A204.1 (cell line): ENCODE results near the gene SPATS2L.

Source experiments
- FAIRE-seq: peaks from 2 replicates; lab custom pipeline; 2012; peaks lifted over from hg19 to GRCh38; lab: Jason Lieb, UNC

The SPATS2L gene

DNA sequence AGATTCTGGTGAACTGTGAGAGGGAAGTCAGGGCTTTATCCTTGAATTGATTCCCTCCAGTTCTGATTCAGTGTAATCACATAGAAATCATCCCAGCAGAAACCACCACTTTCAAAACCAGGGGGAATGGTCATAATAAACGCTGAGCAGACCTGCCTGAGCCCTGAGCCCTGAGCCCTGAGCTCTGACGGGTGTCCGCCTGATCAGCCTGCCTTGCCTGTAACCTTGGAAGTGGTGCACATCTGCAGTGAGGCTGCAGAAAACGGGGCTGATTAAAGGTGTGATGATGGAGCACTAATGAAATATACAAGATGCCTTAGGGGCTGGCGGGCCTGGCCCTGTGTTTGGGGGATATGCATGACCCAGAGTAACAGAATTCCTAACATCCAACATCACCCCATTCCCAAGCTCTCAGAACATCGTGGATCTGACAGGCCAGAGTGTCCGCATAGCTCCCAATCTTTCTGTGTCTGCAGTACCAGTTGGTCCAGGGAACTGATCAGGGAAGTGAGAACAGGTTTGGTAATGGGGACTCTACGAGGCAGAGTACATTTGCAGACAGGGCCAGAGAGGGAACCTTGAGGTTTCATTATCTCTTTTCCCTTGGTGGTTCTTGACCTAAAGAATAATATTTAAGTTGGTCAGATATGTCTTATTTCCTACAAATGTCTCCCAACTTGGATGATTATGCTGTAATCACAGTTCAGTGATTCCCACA lies 165.6 kb downstream of the SPATS2L start:
- no peak for FAIRE-seq

DNA sequence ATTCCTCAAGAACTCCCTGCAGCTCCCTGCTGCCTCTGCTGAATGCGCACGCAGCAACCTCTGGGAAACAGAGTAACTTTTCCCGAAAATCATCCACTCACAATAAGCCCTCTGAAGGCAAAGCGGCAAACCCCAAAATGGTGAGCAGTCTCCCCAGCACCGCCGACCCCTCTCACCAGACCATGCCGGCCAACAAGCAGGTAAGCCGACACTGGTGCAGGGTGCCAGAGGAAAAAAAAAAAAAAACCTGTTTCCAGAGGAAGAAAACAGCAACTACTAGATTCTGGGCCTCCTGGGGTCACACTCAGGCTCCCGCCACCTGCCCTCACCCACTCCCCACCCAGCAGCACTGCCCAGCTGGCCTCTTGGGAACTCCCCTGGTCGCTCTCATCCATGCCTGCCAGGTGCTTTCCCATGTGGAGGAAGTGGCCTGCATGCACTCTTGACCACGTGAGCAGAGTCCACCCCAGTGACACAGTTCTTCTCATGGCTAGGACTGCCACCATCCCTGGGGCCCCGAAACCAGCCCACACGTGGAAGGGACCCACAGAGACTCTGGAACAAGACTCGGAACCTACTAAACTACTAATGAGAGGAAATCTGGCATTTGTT lies 166.5 kb downstream of the SPATS2L start:
- FAIRE-seq: no peak

DNA sequence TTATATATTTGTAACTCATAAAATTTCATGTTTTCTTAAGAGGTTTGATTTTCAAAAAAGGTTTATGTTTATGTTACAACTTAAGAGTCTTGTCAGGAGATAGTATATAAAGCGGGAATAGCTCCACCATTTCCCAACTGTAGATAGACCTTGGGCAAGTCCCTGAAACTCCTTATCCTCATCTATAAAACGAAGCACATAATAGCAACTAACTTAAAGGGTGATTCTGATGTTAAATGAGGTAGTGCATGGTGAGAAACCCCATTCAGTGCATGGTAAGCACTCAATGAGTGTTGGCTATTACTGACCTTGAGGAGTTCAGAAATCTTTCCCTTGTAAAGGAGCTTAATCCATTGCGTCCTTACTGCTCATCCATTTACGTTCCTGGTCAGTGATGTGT lies 169.3 kb downstream of the SPATS2L start:
- no peak for FAIRE-seq

DNA sequence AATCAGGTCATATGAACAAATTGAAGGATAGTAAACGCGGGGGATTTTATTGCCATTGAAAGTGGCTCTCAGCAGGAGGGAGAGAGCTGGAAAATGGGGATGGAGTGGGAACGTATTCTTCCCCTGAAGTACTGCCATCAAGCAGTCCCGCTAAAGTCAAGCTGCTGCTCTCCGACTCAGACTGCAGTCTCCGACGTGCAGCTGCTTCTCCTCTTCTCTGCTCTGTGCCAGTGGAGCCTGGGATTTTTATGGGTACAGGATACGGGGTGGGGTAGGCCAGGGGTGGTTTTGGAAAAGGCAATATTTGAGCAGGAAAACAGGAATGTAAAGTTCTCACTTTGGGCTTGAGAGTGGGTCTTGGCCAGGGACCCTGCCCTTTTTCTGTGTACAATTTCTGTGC lies 170.3 kb downstream of the SPATS2L start:
- no peak for FAIRE-seq

DNA sequence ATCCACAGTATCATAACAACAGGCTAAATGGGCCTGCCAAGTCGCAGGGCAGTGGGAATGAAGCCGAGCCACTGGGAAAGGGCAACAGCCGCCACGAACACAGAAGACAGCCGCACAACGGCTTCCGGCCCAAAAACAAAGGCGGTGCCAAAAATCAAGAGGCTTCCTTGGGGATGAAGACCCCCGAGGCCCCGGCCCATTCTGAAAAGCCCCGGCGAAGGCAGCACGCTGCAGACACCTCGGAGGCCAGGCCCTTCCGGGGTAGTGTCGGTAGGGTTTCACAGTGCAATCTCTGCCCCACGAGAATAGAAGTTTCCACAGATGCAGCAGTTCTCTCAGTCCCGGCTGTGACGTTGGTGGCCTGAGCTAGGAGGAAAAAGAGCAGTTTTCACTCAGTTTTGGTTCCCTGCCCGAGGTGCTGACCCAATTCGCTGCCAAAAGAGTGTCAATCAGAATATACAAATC lies 171.2 kb downstream of the SPATS2L start:
- no peak for FAIRE-seq

DNA sequence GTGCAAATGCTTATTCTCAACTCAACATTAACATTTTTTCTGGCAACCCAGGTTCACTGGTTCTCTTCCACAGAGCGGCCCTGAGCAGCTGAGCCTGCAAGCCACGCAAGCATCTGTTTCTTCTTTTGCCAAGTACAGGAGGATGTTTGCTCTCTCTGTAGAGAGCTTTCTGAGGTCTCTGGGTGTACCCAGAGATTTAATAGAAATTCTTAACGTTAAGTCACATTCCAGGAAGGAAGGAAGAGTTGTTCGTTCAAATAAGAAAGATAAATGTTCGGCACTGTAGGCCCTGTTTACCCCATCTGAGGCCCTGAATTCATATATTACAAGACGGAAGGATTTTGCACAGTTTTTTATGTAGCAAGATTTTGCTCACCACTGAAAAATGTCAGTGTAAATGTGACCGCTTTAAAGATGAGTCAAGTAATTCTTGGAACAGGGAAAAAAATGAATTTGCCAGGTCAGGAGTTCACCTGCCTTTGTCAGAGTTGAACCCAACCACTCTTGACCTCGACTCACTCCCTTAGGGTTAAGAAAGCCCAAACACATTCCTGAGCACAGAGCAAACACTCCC lies 173.3 kb downstream of the SPATS2L start:
- no peak for FAIRE-seq

DNA sequence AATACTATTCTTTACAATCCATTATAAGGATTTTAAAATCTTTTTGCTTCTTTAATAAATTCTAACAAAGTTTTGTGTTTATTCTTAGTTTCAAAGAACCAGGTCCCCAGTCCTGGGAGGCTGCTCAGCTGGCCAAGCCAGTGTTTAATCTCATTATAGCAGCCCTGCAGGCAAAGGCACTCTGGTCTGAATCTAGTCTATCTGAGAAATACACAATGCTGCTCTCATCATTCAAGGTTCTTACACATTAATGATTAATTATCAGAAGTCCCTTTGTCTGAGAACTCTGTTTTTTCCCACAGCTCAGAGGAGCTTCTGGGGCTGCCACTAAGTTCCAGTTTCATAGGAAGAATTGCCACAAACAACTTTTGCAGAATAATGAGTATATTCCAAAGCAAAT lies 175.7 kb downstream of the SPATS2L start:
- no peak for FAIRE-seq

DNA sequence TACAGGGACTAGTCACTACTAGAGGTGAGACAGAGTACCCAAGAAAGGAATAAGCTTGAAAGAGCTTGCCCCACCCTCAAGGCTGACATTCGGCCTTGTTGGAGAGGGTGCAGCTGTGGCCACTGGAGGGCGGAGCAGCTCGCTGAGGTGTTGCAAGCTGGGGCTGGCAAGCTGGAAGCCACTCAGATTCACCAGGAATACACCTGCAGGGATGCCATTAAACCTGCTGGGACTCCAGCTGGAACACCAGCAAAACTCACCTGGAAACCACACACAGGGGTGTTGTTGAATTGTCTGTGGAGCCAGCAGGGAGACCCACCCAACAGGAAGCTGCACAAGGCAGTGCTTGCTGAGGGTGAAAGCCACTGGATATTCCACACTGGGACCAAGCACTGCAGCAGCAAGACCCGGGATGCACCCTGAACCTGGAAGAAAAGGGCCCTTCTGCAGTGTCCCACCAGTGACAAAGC lies 177.3 kb downstream of the SPATS2L start:
- FAIRE-seq: no peak

DNA sequence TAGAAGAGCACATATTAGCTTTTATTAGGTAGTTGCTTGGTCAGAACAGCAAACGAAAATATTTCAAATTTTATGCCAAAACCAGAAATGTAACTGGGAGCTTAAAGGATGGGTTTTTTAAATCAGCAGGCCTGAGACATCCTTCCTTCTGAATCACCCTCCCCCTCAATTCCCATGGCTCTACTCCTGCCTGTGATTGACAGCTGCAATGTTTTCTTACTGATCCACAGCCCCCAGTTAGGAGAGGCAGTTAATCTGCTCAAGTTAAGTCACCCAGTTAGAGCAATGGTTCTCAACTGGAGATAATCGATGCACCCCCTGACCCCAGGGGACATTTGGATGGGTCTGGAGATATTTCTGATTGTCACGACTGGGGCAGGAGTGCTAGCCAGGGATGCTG lies 178.4 kb downstream of the SPATS2L start:
- FAIRE-seq: no peak

DNA sequence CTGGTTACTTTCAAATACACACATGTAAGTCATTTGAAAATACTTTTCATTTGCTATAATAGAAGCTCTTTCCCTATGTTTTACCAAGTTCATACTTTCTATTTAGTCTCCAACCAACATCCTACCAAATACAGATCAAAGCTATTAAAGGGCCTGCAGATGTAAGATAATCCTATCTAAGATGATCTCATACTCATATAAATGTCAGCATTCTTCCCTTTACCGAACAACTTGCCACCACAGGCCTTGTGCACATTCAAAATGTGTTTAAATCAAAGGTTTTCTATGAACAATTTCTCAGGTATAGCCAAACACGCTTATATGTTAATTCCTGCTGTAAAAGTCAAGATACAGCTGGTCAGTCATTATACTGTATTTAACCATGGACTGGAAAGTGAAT lies 180.0 kb downstream of the SPATS2L start:
- no peak for FAIRE-seq

DNA sequence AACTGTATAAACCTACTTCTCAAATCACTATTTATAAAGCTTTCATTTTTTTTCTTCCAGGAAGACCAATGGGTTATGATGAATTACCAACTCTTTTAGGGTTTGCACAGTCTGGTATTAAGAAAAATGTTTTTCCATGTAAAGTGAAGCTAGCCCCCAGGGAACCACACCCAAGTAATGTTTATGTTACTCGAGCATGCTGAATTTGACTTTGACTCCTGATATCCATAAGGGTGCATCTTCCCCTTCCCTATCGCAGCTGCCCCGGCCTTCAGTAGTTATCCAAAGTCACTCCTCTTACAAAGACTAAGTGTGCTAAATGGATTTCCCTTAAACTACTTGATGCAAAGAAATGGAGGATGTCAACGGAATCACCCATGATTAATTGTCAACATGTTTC lies 181.7 kb downstream of the SPATS2L start:
- FAIRE-seq: no peak

DNA sequence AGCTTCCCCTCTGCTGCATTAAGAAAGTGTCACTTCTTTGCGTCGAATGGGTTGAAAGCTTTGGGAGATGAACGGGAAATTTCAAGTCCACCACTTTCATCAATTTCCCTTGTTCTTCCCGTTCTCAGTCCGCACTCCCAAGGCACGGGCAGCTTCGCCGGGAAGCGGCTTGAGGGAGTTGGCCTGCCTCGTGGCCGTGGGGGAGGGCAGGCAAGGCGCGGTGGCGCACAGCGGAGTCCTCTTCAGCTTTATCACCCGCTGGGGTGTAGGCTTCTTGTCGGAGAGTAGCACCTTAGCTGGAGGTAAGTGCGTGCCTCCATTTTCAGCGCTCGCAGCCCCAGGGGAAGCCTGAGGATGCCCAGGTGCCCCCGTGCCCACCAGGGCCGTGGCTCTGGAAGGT lies 183.5 kb downstream of the SPATS2L start:
- FAIRE-seq: no peak

DNA sequence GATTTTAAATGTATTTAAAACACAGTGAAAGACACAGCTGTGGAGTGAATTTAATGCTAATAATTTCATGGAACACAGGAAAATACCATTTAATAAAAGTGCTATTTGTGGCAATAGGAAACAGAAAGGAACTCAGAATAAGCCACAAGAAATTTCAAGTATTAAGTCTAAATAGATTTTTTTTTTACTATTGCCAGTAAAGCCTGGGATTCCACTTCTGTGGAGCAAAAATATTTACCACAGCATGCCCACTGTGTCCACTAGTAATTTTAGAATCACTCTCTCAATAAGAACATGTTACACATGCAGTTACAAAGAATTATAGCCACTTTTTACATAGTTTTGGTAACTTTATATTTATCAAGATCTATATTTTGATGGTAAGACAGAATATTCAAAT lies 186.2 kb downstream of the SPATS2L start:
- no peak for FAIRE-seq

DNA sequence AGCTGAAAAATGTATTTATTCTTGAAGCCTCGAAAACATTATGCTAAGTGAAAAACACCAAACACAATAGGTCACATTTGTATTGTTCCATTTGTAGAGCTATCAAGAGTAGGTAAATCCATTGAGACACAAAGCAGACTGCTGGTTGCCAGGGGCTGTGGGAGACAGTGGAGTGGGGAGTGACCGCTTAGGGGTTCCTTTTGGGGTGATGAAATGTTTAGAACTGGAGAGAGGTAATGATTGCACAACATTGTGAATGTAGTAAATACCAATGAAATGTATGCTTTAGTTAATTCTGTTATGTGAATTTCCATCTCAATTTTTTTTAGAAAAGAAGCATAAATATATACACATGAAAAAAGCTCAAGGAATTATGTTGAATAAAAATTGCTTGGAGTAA lies 187.6 kb downstream of the SPATS2L start:
- FAIRE-seq: no peak

DNA sequence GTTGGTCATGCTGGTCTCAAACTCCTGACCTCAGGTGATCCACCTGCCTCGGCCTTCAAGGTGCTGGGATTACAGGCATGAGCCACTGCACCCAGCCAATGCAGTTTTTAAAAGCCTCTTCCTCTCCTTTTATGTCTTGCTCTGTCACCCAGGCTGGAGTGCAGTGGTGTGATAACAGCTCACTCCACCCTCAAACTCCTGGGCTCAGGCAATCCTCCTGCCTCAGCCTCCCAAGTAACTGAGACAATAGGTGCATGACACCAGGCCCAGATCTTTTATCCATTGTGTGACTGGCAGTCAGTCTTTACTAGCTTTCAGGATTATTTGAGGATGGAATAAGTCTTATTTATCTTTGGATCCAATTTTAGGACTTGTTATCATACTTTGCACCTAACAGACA lies 190.2 kb downstream of the SPATS2L start:
- FAIRE-seq: no peak

DNA sequence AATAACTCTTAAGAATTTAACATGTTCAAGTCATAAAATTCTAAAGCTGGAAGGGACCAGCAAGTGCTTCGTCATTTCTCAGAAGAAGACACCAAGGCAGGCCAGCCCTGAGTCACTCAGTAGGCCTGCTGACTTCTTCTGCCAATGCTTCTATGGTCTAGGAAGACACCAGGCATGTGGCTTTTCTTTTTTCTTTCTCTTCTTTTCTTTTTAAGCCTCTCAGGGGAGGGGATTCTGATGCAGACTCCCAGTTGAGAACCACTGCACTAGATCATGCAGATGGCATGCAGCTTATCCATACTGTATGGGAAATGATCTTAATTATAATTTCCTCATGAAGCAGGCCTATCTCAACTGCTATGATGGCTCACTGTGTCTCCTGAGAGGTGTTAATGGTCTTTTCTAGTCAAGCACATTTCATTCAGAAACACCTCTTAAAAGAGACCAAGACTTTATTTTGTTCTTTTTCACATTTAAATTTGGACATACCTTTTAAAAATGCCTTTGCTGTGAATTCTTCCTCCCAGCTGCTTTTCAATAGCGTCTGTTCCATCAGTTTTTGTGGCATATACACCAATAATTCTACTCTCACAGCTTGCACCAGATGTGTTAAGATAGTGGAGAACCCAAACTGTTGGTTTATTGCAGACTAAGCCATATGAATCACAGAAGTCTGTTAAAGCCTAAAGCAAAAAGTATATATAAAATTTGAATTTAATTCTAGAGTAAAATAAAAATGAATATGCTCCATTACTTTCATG lies 192.1 kb downstream of the SPATS2L start:
- FAIRE-seq: no peak

DNA sequence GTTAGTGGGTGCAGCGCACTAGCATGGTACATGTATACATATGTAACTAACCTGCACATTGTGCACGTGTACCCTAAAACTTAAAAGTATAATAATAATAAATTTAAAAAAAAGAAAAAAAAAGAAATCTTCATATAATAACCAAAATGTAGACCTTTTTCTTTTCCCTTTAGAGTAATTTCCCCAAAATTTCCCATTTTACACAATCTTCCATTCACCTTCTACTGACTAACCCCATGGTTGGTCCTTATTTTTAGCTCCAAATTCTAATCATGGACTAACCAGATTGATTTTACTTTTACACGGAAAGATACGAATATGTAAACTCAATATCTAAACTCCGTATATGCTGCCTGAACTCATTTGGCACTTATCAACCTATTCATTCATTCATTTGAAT lies 195.7 kb downstream of the SPATS2L start:
- no peak for FAIRE-seq

DNA sequence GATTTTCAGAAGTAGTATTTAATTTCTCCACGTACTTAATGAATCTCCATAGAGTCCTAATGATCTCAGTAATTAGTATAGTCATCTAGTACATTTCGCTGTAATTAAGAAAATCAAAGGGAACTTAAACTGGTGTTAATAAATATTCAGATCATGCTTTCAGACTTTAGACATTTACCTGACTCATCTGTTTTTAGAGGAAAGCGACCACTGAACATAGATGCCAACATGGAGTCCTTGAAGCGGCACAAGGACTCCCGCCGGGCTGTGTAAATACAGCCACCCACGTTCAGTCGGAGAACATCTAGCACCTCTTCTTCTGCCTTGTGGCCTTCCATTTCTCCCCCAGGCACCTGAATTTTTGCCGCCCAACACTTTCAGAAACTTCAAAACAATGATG lies 200.2 kb downstream of the SPATS2L start:
- no peak for FAIRE-seq

DNA sequence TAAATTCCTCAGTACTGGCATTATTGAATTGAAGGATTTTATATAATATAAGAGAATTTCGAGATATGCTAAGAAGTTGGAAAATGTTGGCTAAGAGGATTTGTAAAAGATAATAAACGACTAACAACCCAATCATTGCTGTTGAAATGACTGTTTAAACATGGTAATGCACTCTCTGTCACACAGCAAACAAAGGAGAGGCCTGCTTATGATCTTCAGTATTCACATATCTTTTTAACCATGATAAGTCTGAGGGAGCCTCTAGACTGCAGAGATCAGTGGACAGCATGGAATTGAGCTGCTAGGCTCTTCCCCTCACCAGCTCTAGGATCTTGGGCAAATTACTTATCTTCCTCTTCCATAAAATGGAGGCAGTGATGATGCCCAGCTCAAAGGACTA lies 200.7 kb downstream of the SPATS2L start:
- FAIRE-seq: no peak

DNA sequence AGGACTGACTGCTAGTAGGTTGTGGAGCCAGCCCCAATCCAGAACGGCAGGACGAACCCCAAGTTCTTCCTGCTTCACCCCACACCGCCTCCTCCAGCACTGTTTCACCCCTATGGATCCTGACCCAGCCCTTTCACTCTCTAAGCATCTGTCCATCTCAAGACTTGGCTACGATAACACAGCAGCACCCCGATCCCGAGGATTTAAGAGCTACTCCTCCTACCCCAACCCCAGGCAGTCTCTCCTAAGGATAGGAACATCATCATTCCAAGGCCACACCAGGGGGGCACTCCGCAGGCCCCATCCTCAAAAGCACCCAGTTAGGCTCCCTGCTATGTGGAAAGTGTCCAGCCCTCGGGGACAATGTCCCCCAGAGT lies 202.7 kb downstream of the SPATS2L start:
- FAIRE-seq: no peak

DNA sequence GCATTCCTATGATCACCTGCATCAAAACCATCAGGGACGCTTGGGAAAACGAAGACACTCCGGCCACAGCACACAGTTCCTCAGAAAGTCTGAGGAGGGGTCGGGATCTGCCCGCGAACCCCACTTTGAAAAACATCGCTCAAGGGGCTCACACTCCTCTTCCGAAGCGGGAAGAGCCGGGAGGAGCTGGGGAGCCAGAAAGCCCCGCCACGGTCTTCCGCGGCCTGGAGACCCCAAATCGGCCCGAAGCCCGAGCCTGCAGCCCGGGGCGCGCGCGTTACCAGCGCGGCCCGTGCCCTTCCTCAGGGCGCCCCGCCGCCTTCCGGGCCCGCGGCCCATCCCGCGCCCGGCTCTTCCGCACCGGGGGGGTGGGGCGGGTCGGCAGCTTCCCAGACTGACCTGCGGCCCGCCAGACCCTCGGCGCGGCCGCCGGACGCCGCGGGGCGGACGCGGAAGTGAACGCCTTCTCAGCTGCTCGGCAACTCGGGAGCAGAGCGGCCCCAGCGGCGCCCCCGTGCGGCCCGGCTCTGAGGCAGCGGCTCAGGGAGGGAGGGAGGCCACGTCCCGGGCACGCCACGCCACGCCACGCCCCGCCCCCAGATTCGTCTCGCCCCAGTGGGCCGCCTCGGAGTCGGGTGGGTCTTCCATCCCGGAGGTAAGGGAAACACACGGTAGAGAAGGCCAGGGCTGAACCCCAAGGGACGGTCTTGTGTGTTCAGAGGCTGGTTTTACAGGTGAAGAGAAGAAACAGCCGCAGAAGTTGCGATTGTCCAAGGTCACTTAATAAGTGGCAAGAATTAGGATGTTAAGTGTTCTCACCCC lies 203.3 kb downstream of the SPATS2L start, which contains the start of gene KCTD18:
Gene KCTD18, minus strand, starts transcription at position 457 of the 822 bp plus-strand sequence. CDS start 3,052 bp downstream, outside the sequence.
- no peak for FAIRE-seq

DNA sequence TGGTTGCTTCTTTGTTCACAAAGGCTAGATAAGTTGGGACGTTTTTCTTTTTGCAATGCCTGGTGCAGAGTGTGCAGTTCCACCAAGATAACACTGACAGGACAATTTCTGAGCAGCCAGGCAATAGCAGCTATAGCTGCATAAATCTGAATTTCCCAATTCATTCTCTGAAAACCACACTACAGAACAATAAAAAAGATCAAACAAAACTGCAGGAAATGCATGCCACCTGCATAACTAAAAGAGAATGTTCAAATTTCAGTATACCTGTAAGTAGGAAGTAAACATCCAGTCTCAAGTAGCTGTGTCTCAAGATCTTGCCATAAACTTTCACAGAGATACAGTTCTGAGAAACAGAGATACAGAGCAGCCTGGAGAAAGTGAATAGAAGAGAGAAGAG lies 208.7 kb downstream of the SPATS2L start:
- no peak for FAIRE-seq
